HG03565 (cell line): Measurements from ENCODE around the gene HAL.
"Not testable (repeated sequence)": the region's sequence is repeated elsewhere in the genome, so short reads cannot be mapped to it uniquely, and the experiment has no call there.

Experiments
- ATAC-seq: cut with Tn5 transposase; IDR thresholded peaks from one replicate; pipeline ENCODE4 v1.9.1; 2021; ENCODE audit warnings: mild to moderate bottlenecking, moderate library complexity; ENCODE audit not compliant: unreplicated experiment

Gene HAL

GRCh38 chr12:95978351-95978750 lies 17.8 kb downstream of the HAL start:
- no peak for ATAC-seq

- ATAC-seq, result no peak
Measured at GRCh38 chr12:95977764-95978305, 18.3 kb downstream of the HAL start.

- no peak for ATAC-seq
Measured at GRCh38 chr12:95976416-95976832, 19.7 kb downstream of the HAL start.

- no peak for ATAC-seq
Measured at GRCh38 chr12:95975491-95975890, 20.7 kb downstream of the HAL start.

GRCh38 chr12:95974358-95974757 lies 21.8 kb downstream of the HAL start:
- ATAC-seq, result no peak

GRCh38 chr12:95972832-95973456 lies 23.2 kb downstream of the HAL start:
- no peak for ATAC-seq

GRCh38 chr12:95970905-95971304 lies 25.2 kb downstream of the HAL start:
- ATAC-seq, result no peak

- ATAC-seq, result not testable (repeated sequence)
Measured at GRCh38 chr12:95969116-95969515, 27.0 kb downstream of the HAL start.

GRCh38 chr12:95967301-95967700 lies 28.8 kb downstream of the HAL start:
- no peak for ATAC-seq

- ATAC-seq, result no peak
Measured at GRCh38 chr12:95966287-95966870, 29.8 kb downstream of the HAL start.

- no peak for ATAC-seq
Measured at GRCh38 chr12:95963096-95963495, 33.0 kb downstream of the HAL start.

GRCh38 chr12:95962222-95962621 lies 33.9 kb downstream of the HAL start:
- ATAC-seq, result no peak

- ATAC-seq, result no peak
Measured at GRCh38 chr12:95960241-95960640, 35.9 kb downstream of the HAL start.

- no peak for ATAC-seq
Measured at GRCh38 chr12:95959107-95959506, 37.0 kb downstream of the HAL start.

GRCh38 chr12:95956557-95957145 lies 39.5 kb downstream of the HAL start:
- no peak for ATAC-seq

- ATAC-seq, result no peak
Measured at GRCh38 chr12:95955549-95956159, 40.5 kb downstream of the HAL start.

GRCh38 chr12:95953000-95953399 lies 43.1 kb downstream of the HAL start:
- no peak for ATAC-seq

- no peak for ATAC-seq
Measured at GRCh38 chr12:95951515-95951914, 44.6 kb downstream of the HAL start.

- no peak for ATAC-seq
Measured at GRCh38 chr12:95949477-95950206, 46.5 kb downstream of the HAL start.

GRCh38 chr12:95944108-95944704 lies 51.9 kb downstream of the HAL start:
- ATAC-seq, result no peak

GRCh38 chr12:95943330-95943842 lies 52.8 kb downstream of the HAL start, which contains the start of gene AMDHD1:
Gene AMDHD1 (plus strand): TSS chr12:95943331. CDS start chr12:95943399, 68 bp downstream.
- ATAC-seq, result peak; percentile 35
